Activated CD4-positive, alpha-beta T cell treated with anti-CD3 and anti-CD28 coated beads, Interleukin-2, amount 50 U/mL, for 1 hour (primary cell): Measurements from ENCODE around the gene WFDC9.
"Not testable (repeated sequence)": the region's sequence is repeated elsewhere in the genome, so short reads cannot be mapped to it uniquely, and the experiment has no call there.

Source experiments
- DNase-seq: peaks from one replicate; pipeline ENCODE4 v3.0.0-alpha.2; 2020

WFDC9 gene

GRCh38 chr20:45631184-45631583 is at the start of gene WFDC9:
Gene WFDC9, minus strand, starts transcription at chr20:45631284. Its CDS starts 21,103 bp downstream, at chr20:45610181.
- no peak for DNase-seq

- no peak for DNase-seq
These were observed 48.6 kb upstream of the WFDC9 start for GRCh38 chr20:45679650-45680049.

- no peak for DNase-seq
These were observed 41.7 kb upstream of the WFDC9 start for GRCh38 chr20:45672765-45673164.

- no peak for DNase-seq
These were observed 39.1 kb upstream of the WFDC9 start, which contains the start of gene WFDC11 for GRCh38 chr20:45670139-45670538. Gene WFDC11, minus strand, starts transcription at chr20:45670239. Its CDS starts 19,639 bp downstream, at chr20:45650600.

GRCh38 chr20:45657038-45657437 is 26.0 kb upstream of the WFDC9 start:
- DNase-seq: not testable (repeated sequence)

GRCh38 chr20:45651726-45652125 is 20.6 kb upstream of the WFDC9 start:
- not testable (repeated sequence) for DNase-seq

GRCh38 chr20:45649312-45649863 is 18.3 kb upstream of the WFDC9 start:
- no peak for DNase-seq

- DNase-seq: no peak
These were observed 16.5 kb upstream of the WFDC9 start for GRCh38 chr20:45647441-45648050.

- DNase-seq: no peak
These were observed 15.8 kb upstream of the WFDC9 start for GRCh38 chr20:45646875-45647274.

GRCh38 chr20:45645869-45646268 is 14.8 kb upstream of the WFDC9 start:
- DNase-seq: not testable (repeated sequence)

- DNase-seq: not testable (repeated sequence)
These were observed 10.0 kb upstream of the WFDC9 start for GRCh38 chr20:45641076-45641475.

GRCh38 chr20:45639687-45640086 is 8.6 kb upstream of the WFDC9 start:
- DNase-seq: no peak

GRCh38 chr20:45636513-45636912 is 5.4 kb upstream of the WFDC9 start:
- no peak for DNase-seq

GRCh38 chr20:45630371-45630770 is 713 bp downstream of the WFDC9 start:
- DNase-seq: no peak

- no peak for DNase-seq
These were observed 1.5 kb downstream of the WFDC9 start, which contains the start of gene WFDC10A for GRCh38 chr20:45629496-45630100. Gene WFDC10A, plus strand, starts transcription at chr20:45629739. Its CDS starts 75 bp downstream, at chr20:45629814.

GRCh38 chr20:45626540-45626939 is 4.5 kb downstream of the WFDC9 start:
- no peak for DNase-seq

GRCh38 chr20:45621593-45621992 is 9.5 kb downstream of the WFDC9 start:
- DNase-seq: no peak

GRCh38 chr20:45617591-45617990 is 13.5 kb downstream of the WFDC9 start:
- no peak for DNase-seq

GRCh38 chr20:45612314-45612713 is 18.8 kb downstream of the WFDC9 start:
- no peak for DNase-seq

- DNase-seq: no peak
These were observed 20.0 kb downstream of the WFDC9 start for GRCh38 chr20:45611054-45611453.

- no peak for DNase-seq
These were observed 23.3 kb downstream of the WFDC9 start for GRCh38 chr20:45607810-45608209.

- DNase-seq: no peak
These were observed 35.8 kb downstream of the WFDC9 start for GRCh38 chr20:45595235-45595634.

GRCh38 chr20:45593498-45593897 is 37.6 kb downstream of the WFDC9 start:
- no peak for DNase-seq

GRCh38 chr20:45592574-45593189 is 38.4 kb downstream of the WFDC9 start:
- DNase-seq: no peak
